ENCODE results near the gene CEP78.

The CEP78 gene

GRCh38 chr9:78291240-78291925 is 55.5 kb downstream of the CEP78 start:
- DNase-seq = no peak

GRCh38 chr9:78292026-78292425 is 56.2 kb downstream of the CEP78 start:
- DNase-seq = no peak

GRCh38 chr9:78292716-78293497 is 57.0 kb downstream of the CEP78 start:
- DNase-seq = no peak

- no peak for DNase-seq
These were observed 58.7 kb downstream of the CEP78 start for GRCh38 chr9:78294290-78295176.

- DNase-seq = no peak
These were observed 59.3 kb downstream of the CEP78 start for GRCh38 chr9:78295177-78295575.

- DNase-seq = no peak
These were observed 59.9 kb downstream of the CEP78 start for GRCh38 chr9:78295731-78296130.

GRCh38 chr9:78296201-78296892 is 60.5 kb downstream of the CEP78 start:
- DNase-seq = no peak

- DNase-seq = peak; percentile 91
These were observed 61.2 kb downstream of the CEP78 start, which contains the start of gene PSAT1 for GRCh38 chr9:78296893-78297671. TSS of gene PSAT1 (plus strand) at chr9:78297125. CDS start at chr9:78297211, 86 bp downstream.

GRCh38 chr9:78297672-78297961 is 61.7 kb downstream of the CEP78 start:
- DNase-seq = no peak

GRCh38 chr9:78298046-78298765 is 62.3 kb downstream of the CEP78 start:
- DNase-seq = no peak

- DNase-seq = no peak
These were observed 64.3 kb downstream of the CEP78 start for GRCh38 chr9:78300209-78300608.

GRCh38 chr9:78301466-78301865 is 65.6 kb downstream of the CEP78 start:
- no peak for DNase-seq

- DNase-seq = no peak
These were observed 67.6 kb downstream of the CEP78 start for GRCh38 chr9:78303377-78304062.

GRCh38 chr9:78304357-78304756 is 68.5 kb downstream of the CEP78 start:
- DNase-seq = no peak

- no peak for DNase-seq
These were observed 70.6 kb downstream of the CEP78 start for GRCh38 chr9:78306222-78307076.

- no peak for DNase-seq
These were observed 71.5 kb downstream of the CEP78 start for GRCh38 chr9:78307360-78307759.

- DNase-seq = no peak
These were observed 73.2 kb downstream of the CEP78 start for GRCh38 chr9:78309066-78309465.

- no peak for DNase-seq
These were observed 75.2 kb downstream of the CEP78 start for GRCh38 chr9:78311075-78311474.

GRCh38 chr9:78311886-78312524 is 76.1 kb downstream of the CEP78 start:
- DNase-seq = no peak

All from CD4-positive, alpha-beta T cell treated with Interleukin-21 for 1 hour (primary cell).